Natural killer cell (primary cell): Measurements from ENCODE around the gene ATP6V0B. TPM values are rescaled to one million over a fixed set of nuclear protein-coding genes. Genes with fewer than 3 reads are reported as not detected.

ENCODE experiments used
- ATAC-seq, 3 donors: fragments of 150-1000 bp in 2 of 3; fragments of 200-7000 bp in 1 of 3; cut with Tn5 transposase; 1 replicate in 1 of 3; 2 replicates in 2 of 3; pipeline ENCODE4 v1.10.0; 2021; ENCODE audit warnings: mild to moderate bottlenecking in 2 of 3, moderate library complexity in 2 of 3
- DNase-seq, 2 donors: peaks; one replicate each; pipeline versions ENCODE4 v3.0.0 to v3.0.0-alpha.2; 2013 to 2021; ENCODE audit warnings: mixed read lengths in 1 of 2
- H3K27ac ChIP-seq: one replicate; pipeline ENCODE4 v1.5.1; 2013; ENCODE audit warnings: mild to moderate bottlenecking, low read length
- H3K27me3 ChIP-seq: one replicate; pipeline ENCODE4 v1.6.1; 2013; ENCODE audit warnings: low read length; ENCODE audit not compliant: control insufficient read depth, insufficient read depth
- H3K36me3 ChIP-seq: one replicate; pipeline ENCODE4 v1.6.1; 2013; ENCODE audit warnings: low read length; ENCODE audit not compliant: control insufficient read depth, insufficient read depth
- H3K4me1 ChIP-seq: one replicate; pipeline ENCODE4 v1.6.1; 2013; ENCODE audit warnings: low read length; ENCODE audit not compliant: control insufficient read depth, insufficient read depth
- H3K4me3 ChIP-seq: one replicate; pipeline ENCODE4 v1.5.1; 2013; ENCODE audit warnings: low read length
- H3K9me3 ChIP-seq: one replicate; pipeline ENCODE4 v1.6.1; 2013; ENCODE audit warnings: low read length; ENCODE audit not compliant: control insufficient read depth, insufficient read depth
- H3K27ac Mint-ChIP-seq, 2 donors: one replicate each; pipeline ENCODE4 v1.8.0; 2022; ENCODE audit warnings: mild to moderate bottlenecking in 2 of 2, mixed read lengths in 2 of 2, moderate library complexity in 1 of 2
- H3K27me3 Mint-ChIP-seq, 2 donors: one replicate each; pipeline ENCODE4 v1.8.0; 2022; ENCODE audit warnings: low read depth in 2 of 2, mixed read lengths in 2 of 2
- H3K36me3 Mint-ChIP-seq: one replicate; pipeline ENCODE4 v1.8.0; 2022; ENCODE audit warnings: mixed read lengths
- H3K4me1 Mint-ChIP-seq, 2 donors: one replicate each; pipeline ENCODE4 v1.8.0; 2022; ENCODE audit warnings: mixed read lengths in 2 of 2
- H3K4me3 Mint-ChIP-seq: one replicate; pipeline ENCODE4 v1.8.0; 2022; ENCODE audit warnings: mild to moderate bottlenecking, moderate library complexity, mixed read lengths
- H3K9me3 Mint-ChIP-seq, 2 donors: one replicate each; pipeline ENCODE4 v1.8.0; 2022; ENCODE audit warnings: mixed read lengths in 2 of 2
- CTCF ChIP-seq: fragments of 200-600 bp; IDR thresholded peaks from one replicate; pipeline ENCODE4 v1.8.0; 2022; ENCODE audit warnings: antibody characterized with exemption
- WGBS: methylation state at CpG from one replicate; pipeline ENCODE4 v1.1.7; 2013; ENCODE audit warnings: missing lambda C conversion rate; ENCODE audit not compliant: insufficient coverage; 5-methylcytosine and 5-hydroxymethylcytosine counted together
- intact Hi-C: fragments of 100-400 bp; cut with micrococcal nuclease; formaldehyde crosslinking; loops from one replicate; pipeline ENCODE4 v1.14.2; 2022
- total RNA-seq, 4 donors: library from RNA; stranded (reverse); fragments of 120-200 nt in 1 of 4; gene quantifications; one replicate each; pipeline versions ENCODE4 v1.2.3 to v1.2.4, GENCODE V29; 2013 to 2022

The ATP6V0B gene
- total RNA-seq, 3 donors from 2014 or later (not counting 1 experiment from before 2014, with no cell fraction given), result 76.3 to 115 (median 113) TPM

GRCh38 chr1:43976045-43976444 is 1.3 kb downstream of the ATP6V0B start:
- ATAC-seq (no peak), DNase-seq (no peak)
- H3K4me1 Mint-ChIP-seq, result peaks cover 42 to 68% of the 10 kb centered on the region in 2 donors
- no peaks in the 10 kb centered on the region for H3K27me3 Mint-ChIP-seq
- Histone ChIP-seq H3K4me3 (peak overlapping the region; percentile 96), H3K4me1 (peaks cover 51% of the 10 kb centered on the region), H3K9me3 (no peaks in the 10 kb centered on the region), H3K27ac (no peak overlapping the region), H3K36me3 (peaks cover 21% of the 10 kb centered on the region), H3K27me3 (no peaks in the 10 kb centered on the region)
- TF ChIP-seq CTCF, result no peak
- intact Hi-C loops, result no loop called here
- H3K36me3 Mint-ChIP-seq, result peaks cover 9% of the 10 kb centered on the region
- WGBS, result 84% methylated on average over 4 of the region's 4 CpGs
- peak overlapping the region; percentile 97 for H3K4me3 Mint-ChIP-seq
- H3K27ac Mint-ChIP-seq, result peak overlapping the region; percentile 91 to 92
- no peaks in the 10 kb centered on the region for H3K9me3 Mint-ChIP-seq

GRCh38 chr1:43976890-43977289 is 2.1 kb downstream of the ATP6V0B start:
- no peak for TF ChIP-seq CTCF
- Mint-ChIP-seq H3K27me3 (no peaks in the 10 kb centered on the region), H3K9me3 (no peaks in the 10 kb centered on the region), H3K4me1 (peaks cover 41 to 66% of the 10 kb centered on the region in 2 donors), H3K4me3 (peak overlapping the region; percentile 56), H3K36me3 (peaks cover 9% of the 10 kb centered on the region), H3K27ac (peak overlapping the region in 1 of 2 donors; percentile 91)
- Histone ChIP-seq H3K4me3 (no peak overlapping the region), H3K9me3 (no peaks in the 10 kb centered on the region), H3K27me3 (no peaks in the 10 kb centered on the region), H3K36me3 (peaks cover 21% of the 10 kb centered on the region), H3K4me1 (peaks cover 49% of the 10 kb centered on the region), H3K27ac (no peak overlapping the region)
- ATAC-seq (no peak), DNase-seq (no peak)
- intact Hi-C loops, result no loop called here
- WGBS, result 97% methylated on average over 8 of the region's 8 CpGs

- Histone ChIP-seq H3K4me3 (no peak overlapping the region), H3K27me3 (no peaks in the 10 kb centered on the region), H3K27ac (no peak overlapping the region), H3K9me3 (no peaks in the 10 kb centered on the region), H3K4me1 (peaks cover 49% of the 10 kb centered on the region), H3K36me3 (peaks cover 18% of the 10 kb centered on the region)
- ATAC-seq (no peak), DNase-seq (no peak)
- intact Hi-C loops, result no loop called here
- Mint-ChIP-seq H3K4me3 (peak overlapping the region; percentile 56), H3K4me1 (peaks cover 41 to 68% of the 10 kb centered on the region in 2 donors), H3K9me3 (no peaks in the 10 kb centered on the region), H3K27ac (peak overlapping the region in 1 of 2 donors; percentile 91), H3K36me3 (peaks cover 9% of the 10 kb centered on the region), H3K27me3 (no peaks in the 10 kb centered on the region)
- 96% methylated on average over 7 of the region's 9 CpGs for WGBS
- no peak for TF ChIP-seq CTCF
Measured at GRCh38 chr1:43977376-43978263, 2.9 kb downstream of the ATP6V0B start.
